Measurements from ENCODE around the gene DPM2.

DNA sequence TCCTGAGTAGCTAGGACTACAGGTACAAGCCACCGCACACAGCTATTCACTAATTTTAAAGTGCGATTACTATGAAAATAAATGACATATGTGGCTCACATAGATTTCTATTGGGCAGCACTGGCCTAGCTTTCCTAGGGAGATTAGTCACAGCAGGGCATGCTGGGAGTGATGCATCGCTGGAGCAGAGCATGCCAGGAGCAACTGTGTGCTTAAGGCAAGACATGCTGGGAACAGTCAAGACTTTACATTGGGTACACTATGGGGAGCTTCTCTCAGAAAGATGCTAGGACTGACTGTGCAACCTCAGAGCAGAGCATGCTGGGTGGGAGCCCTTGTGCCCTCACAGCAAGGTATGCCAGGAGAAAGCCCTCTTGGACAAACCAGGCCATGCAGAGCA is 47.6 kb downstream of the DPM2 start:
- TF ChIP-seq, protein P1, sequence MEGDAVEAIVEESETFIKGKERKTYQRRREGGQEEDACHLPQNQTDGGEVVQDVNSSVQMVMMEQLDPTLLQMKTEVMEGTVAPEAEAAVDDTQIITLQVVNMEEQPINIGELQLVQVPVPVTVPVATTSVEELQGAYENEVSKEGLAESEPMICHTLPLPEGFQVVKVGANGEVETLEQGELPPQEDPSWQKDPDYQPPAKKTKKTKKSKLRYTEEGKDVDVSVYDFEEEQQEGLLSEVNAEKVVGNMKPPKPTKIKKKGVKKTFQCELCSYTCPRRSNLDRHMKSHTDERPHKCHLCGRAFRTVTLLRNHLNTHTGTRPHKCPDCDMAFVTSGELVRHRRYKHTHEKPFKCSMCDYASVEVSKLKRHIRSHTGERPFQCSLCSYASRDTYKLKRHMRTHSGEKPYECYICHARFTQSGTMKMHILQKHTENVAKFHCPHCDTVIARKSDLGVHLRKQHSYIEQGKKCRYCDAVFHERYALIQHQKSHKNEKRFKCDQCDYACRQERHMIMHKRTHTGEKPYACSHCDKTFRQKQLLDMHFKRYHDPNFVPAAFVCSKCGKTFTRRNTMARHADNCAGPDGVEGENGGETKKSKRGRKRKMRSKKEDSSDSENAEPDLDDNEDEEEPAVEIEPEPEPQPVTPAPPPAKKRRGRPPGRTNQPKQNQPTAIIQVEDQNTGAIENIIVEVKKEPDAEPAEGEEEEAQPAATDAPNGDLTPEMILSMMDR (IDR thresholded peaks at IDR 0.05): no peak
- TF ChIP-seq POLR2A (IDR thresholded peaks at IDR 0.05): no peak

Measured in thyroid gland (tissue), 4 donors.